Measurements from ENCODE around the gene RIPOR1.
"Not testable (repeated sequence)": the region's sequence is repeated elsewhere in the genome, so short reads cannot be mapped to it uniquely, and the experiment has no call there.

RIPOR1 gene

DNA sequence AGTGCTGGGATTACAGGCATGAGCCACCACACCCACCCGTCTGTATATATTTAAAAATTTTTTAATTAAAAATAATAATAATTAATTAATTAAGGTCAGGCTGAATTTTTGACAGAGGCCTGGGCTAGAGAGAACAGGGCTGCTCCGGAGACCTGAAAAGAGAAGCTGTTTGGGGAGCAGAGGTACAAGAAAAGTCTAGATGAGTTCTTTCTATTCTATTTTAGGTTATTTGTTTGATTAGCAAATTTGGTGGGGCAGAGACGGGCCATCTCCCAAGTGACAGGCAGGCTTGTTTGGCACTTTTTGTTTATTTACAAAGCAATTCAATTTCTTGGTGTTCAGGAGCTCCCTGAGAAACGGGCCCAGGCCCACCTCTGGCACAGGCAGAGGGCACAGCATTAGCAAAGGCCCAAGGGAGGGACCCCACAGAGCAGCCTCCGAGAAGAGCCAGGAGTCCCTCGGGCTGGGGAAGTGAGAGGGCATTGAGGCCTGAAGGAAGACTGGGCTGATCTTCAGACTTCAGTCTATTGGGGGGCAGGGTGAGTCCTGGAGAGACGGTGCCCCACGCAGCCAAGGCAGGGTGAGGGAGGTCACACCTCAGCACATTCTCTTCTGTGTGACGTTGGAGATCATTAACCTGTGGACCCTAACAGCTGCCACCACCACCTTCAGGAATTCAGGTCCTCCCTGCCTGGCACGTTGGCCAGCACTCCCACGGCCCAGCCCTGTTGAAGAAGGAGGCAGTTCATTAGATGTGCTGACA is 10.8 kb upstream of the RIPOR1 start:
- DNase-seq (ENCODE audit: low read depth, low spot score) = no peak

- DNase-seq (ENCODE audit: low read depth, low spot score) = no peak
These were observed 10.0 kb upstream of the RIPOR1 start for GRCh38 chr16:67518676-67519075.

- no peak for DNase-seq (ENCODE audit: low read depth, low spot score)
These were observed 9.4 kb upstream of the RIPOR1 start for GRCh38 chr16:67519242-67519641.

GRCh38 chr16:67521095-67521804 is 7.4 kb upstream of the RIPOR1 start:
- peak; percentile 81 for DNase-seq (ENCODE audit: low read depth, low spot score)

GRCh38 chr16:67525176-67525860 is 3.3 kb upstream of the RIPOR1 start:
- DNase-seq (ENCODE audit: low read depth, low spot score) = no peak

GRCh38 chr16:67526149-67526791 is 2.4 kb upstream of the RIPOR1 start:
- DNase-seq (ENCODE audit: low read depth, low spot score) = no peak

DNA sequence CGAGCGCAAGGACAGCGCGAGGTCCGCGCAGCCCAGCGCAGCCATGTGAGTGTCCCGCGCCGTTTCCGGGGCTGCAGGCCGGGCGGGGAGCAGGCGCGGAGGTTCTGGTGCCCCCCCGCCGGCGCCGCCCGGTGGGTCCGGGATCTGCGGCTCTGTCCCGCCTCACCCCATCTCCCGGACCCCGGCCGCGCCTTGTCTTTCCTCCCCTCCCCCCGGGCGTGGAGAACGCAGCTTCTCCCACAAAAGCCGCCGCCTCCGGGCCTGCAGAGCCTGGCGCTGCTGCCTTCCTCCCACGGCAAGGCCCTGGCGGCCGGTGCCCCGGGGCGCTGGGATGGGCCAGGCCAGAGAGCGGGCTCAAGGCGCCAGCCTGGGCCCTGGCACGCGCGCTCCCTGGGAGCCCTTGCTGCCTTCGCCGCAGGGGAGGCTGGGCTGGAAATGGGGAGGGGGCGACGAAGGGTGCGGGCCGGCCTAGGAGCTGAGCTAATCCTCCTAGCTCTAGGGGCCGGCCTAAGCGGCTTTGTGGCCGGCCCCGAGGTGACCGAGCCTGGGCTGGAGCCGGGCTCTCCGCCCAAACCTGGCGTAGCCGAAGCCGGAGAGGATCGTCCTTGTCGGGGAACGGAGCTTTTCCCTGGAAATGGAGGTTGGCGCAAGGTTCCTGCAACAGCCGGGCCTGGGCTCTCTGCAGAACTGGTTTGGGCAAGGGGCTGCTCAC is 397 bp downstream of the RIPOR1 start:
- no peak for DNase-seq (ENCODE audit: low read depth, low spot score)

- DNase-seq (ENCODE audit: low read depth, low spot score) = no peak
These were observed 968 bp downstream of the RIPOR1 start for GRCh38 chr16:67529582-67530012.

DNA sequence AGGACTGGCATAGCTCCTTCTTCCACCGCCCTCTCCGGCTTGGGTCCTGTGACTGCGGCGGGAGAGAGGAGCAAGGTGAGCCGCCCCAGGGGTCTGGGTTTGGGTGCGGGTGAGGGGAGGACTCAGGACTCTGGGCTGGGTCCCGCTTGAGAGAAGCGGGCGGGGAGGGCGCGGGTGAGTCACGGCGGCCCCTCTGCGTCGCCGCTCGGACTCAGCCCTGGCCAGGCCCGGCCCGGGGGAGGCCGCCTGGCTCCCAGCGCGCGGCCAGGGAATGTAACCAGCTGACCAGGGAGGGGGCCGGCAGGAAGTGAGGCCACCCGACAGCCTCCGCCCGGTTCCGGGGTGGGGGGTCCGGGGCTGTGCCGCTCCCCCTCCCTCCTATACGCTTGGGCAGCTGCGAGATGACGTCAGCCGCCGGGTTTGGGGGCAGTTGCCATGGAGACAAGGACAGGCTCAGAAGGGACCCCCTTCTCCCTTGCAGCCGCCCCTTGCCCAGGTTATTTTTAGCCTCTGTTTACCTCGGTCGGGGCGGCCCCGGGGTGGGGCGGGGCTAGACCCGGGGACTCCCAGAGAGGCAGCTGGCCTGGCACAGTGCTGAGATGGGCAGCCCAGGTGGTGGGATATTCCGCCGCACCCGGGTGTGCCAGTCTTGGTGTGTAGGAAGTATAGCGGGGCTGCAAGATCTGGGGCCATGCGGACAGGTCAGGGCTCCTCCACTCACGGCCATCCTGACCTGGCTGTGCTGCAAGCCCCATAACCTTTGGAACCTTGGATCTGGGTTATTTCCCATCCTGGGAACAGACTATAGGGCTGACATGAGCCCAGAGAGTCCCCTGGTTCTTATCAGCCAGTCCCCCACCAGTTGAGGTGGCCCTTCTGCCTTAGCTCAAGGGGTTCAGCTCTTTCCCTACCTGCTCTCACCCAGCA is 1.6 kb downstream of the RIPOR1 start:
- DNase-seq (ENCODE audit: low read depth, low spot score) = no peak

DNA sequence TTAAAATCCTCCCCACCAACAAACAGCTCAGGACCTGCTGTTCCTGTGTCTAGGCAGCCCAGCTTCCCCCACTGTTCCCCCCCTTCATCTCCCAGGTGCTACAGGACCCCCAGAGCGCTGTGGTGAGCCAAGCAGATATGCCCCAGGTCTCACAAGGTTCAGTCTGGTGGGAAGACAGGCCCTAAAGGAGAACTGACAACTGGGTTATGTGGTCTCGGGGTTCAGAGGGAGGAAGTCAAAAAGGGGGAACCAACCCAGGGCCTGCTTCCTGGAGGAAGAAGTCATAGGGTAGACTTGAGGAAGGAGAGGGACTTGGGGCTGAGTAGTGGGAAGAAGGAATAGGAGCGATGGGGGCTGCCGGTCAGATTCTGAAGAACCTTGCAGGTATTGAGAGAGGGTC is 2.6 kb downstream of the RIPOR1 start:
- DNase-seq (ENCODE audit: low read depth, low spot score) = no peak

DNA sequence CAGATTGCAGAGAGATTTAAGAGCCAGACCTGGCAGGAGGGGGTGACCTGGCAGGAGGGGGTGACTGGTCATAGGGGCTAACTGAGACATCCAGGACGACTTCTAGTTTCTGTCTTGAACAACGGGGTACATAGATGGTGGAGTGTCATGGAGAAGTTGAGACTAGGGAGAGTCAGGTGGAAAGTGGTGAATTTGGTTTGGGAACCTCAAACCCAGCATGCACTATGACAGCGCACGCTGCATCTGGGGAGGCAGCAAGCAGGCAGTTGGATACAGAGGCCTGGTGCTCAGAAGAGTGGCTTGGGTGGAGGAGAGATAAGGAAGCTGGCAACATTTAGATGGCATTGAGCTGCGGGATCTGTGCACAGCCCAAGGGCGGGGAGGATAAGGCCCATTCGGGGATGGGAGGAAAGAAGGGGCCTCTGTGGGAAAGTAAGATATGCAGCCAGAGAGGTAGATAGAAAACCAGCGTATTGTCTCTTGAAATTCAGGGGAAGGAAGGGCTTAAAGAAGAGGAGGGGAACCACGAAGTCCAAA is 4.5 kb downstream of the RIPOR1 start:
- DNase-seq (ENCODE audit: low read depth, low spot score) = no peak

DNA sequence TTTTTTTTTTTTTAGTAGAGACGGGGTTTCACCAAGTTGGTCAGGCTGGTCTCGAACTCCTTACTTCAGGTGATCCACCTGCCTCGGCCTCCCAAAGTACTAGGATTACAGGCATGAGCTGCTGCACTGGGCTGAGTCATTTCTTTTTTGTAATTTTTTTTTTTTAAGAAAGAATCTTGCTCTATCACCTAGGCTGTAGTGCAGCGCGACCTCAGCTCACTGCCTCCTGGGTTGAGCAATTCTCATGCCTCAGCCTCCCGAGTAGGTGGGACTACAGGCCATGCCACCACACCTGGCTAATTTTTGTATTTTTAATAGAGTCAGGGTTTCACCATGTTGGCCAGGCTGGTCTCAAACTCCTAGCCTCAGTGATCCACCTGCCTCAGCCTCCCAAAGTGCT is 5.4 kb downstream of the RIPOR1 start:
- DNase-seq (ENCODE audit: low read depth, low spot score) = not testable (repeated sequence)

DNA sequence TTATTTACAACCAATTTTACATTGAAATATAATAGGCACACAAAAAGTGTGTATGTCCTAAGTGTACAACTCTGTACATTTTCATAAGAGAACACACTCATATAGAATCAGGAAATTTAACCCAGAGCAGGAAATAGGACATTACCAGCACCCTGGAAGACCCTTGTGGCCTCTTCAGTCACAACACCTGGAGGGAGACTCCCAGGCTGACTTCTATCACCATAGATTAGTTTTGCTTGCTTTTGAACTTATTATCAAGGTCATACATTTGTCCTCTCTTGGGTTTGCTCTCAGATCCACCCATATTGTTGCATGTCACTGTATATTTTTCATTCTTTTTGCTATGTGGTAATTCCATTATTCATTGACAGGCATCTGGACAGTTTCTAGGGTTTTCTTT is 5.8 kb downstream of the RIPOR1 start:
- no peak for DNase-seq (ENCODE audit: low read depth, low spot score)

GRCh38 chr16:67535201-67535600 is 6.6 kb downstream of the RIPOR1 start:
- DNase-seq (ENCODE audit: low read depth, low spot score) = no peak

GRCh38 chr16:67537270-67537635 is 8.6 kb downstream of the RIPOR1 start:
- no peak for DNase-seq (ENCODE audit: low read depth, low spot score)

- no peak for DNase-seq (ENCODE audit: low read depth, low spot score)
These were observed 9.3 kb downstream of the RIPOR1 start for GRCh38 chr16:67537636-67538591.

- DNase-seq (ENCODE audit: low read depth, low spot score) = no peak
These were observed 10.1 kb downstream of the RIPOR1 start for GRCh38 chr16:67538666-67539101.

GRCh38 chr16:67539271-67539670 is 10.6 kb downstream of the RIPOR1 start:
- DNase-seq (ENCODE audit: low read depth, low spot score) = no peak
